Measurements from ENCODE around the gene MEI4.

DNA sequence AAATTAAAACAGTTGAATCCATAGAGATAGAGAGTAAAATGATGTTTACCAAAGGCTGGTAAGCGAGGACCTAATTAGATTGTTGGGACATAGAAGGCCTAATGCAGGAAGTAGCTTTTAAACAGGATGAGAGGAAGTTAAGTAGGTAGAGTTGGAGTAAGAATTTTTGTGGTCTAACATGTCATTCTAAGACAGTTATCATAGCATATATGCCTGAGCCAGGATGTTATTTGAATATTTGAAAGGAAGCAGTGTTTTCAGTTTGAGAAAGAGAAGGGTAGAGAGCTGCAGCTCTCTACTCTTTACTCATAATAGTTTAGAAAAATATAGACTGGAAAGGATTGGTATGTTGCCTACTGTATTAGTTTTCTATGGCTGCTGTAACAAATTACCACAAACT is 121.6 kb downstream of the MEI4 start:
- TF ChIP-seq, protein P1, sequence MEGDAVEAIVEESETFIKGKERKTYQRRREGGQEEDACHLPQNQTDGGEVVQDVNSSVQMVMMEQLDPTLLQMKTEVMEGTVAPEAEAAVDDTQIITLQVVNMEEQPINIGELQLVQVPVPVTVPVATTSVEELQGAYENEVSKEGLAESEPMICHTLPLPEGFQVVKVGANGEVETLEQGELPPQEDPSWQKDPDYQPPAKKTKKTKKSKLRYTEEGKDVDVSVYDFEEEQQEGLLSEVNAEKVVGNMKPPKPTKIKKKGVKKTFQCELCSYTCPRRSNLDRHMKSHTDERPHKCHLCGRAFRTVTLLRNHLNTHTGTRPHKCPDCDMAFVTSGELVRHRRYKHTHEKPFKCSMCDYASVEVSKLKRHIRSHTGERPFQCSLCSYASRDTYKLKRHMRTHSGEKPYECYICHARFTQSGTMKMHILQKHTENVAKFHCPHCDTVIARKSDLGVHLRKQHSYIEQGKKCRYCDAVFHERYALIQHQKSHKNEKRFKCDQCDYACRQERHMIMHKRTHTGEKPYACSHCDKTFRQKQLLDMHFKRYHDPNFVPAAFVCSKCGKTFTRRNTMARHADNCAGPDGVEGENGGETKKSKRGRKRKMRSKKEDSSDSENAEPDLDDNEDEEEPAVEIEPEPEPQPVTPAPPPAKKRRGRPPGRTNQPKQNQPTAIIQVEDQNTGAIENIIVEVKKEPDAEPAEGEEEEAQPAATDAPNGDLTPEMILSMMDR (IDR thresholded peaks at IDR 0.05; ENCODE audit: low read length): no peak
- TF ChIP-seq EZH2 (IDR thresholded peaks at IDR 0.05; ENCODE audit: borderline replicate concordance, low read length): no peak

Measured in OCI-LY1 (cell line).